Activated gamma-delta T cell (primary cell): ENCODE data around the gene ZNF207.
"Not testable (repeated sequence)": the region's sequence is repeated elsewhere in the genome, so short reads cannot be mapped to it uniquely, and the experiment has no call there.

Experiments
- DNase-seq: peaks from one replicate; lab custom pipeline; 2025; lab: John Stamatoyannopoulos, UW

ZNF207 gene

GRCh38 chr17:32335046-32335445 lies 14.9 kb upstream of the ZNF207 start:
- no peak for DNase-seq

GRCh38 chr17:32335687-32336086 lies 14.3 kb upstream of the ZNF207 start:
- DNase-seq = no peak

GRCh38 chr17:32341141-32341856 lies 8.7 kb upstream of the ZNF207 start:
- no peak for DNase-seq

DNA sequence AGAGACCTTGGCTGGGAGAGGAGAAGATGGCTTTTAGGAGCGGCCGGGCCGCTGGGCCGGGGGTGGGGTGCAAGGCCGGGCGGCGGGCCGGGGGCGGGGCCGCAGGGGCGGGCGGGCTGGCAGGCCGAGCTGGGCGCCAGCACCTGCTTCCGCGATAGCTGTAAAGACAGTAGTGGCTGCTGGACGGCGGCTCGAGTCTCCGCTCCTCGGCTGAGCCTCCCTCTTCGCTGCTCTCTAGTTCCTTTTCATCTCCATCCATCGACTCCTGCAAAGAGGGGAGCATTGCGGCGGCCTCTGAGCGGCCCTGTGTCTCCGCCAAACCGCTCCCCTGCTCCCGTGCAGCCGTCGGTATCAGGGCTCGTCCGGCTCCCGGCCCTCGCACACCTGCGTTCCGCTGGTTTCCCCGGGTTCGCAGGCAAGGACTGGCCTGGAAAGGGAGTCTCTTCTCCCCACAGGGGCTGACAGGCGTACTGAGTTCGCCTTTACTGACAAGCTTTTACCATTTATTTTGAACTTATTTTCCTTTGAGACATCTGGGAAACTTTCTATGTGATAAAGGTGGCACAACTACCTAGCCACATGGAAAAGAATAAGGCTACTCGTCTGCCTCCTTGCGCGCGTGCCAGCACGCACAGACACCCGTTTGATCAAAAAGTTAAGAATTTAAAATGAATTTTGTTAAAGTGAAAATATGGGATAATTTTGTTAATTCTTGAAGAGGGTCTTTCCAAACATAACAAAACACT lies 7.9 kb upstream of the ZNF207 start, which contains the start of gene C17orf75:
Gene C17orf75 (minus strand): TSS at position 317 of the 746 bp plus-strand sequence. CDS start 34 bp downstream, at position 283.
- DNase-seq = peak; percentile 55

DNA sequence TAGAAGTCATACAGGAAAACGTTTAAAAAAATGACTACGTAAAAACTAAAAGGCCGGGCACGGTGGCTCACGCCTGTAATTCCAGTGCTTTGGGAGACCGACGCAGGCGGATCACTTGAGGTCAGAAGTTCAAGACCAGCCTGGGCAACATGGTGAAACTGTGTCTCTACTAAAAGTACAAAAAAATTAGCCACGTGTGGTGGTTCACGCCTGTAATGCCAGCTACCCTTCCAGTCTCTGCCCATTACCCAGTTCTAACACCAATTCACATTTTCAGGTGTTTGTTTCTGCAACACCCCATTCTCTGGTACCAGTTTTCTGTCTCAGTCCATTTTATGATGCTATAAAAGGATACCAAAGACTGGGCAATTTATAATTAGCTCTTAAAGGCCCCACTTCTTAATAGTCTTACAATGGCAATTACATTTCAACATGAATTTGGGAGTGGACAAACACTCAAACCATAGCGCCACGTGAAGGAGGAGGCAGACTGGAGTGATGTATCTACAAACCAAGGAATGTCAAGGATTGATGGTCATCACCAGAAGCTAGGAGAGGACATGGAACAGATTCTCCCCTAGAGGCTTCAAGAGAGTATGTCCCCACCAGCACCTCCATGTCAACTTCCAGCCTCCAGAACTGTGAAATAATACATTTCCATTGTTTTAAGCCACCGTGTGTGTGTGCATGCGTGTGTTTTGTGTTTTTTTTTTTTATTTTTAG lies 7.2 kb upstream of the ZNF207 start:
- no peak for DNase-seq

- DNase-seq = no peak
These were observed 3.9 kb upstream of the ZNF207 start for GRCh38 chr17:32345951-32346600.

DNA sequence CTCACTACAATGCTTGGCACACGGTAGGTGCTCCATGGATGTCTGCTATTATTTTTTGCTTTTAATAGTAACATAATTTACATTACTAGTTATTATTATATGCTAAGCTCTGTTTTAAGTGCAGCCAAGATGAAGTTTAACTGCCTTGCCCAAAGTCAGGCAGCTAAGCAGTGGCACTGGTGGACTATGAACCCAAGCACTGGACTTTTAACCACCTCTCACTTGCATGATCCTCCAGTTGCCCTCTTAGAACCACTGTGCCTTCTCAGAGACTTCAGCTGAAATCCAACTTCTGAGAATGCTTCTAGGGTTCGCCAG lies 1.5 kb upstream of the ZNF207 start:
- no peak for DNase-seq

DNA sequence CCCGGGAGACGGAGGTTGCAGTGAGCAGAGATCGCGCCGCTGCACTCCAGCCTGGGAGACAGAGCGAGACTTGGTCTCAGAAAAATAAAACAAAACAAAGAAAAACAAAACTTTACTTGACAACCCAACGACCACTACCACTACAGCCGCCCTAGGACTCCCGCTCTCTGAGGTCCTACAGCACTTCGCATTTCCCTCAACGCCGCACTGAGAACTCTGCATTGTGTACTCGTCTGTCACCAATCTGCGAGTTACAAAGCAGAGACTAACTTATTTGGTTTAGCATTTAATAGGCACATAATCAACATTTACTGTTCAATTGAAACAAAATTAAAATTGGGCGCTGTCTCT lies 479 bp upstream of the ZNF207 start:
- DNase-seq = no peak

DNA sequence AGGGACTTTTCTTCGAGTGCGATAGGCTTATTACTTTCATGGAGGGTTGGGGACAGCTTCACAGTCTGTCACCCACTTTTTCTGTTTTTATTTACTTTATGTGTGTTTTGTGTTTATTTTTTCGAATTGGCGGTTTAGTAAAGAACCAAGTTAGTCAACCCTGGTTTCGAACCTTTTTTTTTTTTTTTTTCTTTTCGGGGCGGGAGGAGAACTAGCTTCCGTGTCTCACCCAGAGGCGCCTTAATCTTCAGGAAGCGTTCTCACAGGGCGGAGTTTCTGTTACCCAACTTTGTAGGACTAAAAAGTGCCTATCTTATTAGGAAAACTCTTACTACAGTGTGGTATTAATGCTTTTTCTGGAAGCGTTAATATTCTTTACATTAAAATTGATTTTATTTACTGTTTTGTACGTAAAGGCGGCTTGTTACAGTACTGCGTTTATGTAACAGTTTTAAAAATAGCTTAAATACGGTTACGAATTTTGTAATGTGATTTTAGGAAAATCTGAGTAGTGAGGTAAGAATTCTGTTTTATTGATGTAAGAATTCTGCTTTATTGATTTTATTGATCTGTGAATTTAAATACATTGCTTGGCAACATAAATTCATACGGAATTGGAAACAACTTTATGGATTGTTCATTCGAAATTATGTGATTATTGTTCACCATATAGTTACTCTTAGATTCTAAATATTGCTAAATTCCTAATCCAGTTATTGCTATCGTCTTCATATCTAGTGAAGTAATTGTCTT lies 885 bp downstream of the ZNF207 start:
- no peak for DNase-seq

DNA sequence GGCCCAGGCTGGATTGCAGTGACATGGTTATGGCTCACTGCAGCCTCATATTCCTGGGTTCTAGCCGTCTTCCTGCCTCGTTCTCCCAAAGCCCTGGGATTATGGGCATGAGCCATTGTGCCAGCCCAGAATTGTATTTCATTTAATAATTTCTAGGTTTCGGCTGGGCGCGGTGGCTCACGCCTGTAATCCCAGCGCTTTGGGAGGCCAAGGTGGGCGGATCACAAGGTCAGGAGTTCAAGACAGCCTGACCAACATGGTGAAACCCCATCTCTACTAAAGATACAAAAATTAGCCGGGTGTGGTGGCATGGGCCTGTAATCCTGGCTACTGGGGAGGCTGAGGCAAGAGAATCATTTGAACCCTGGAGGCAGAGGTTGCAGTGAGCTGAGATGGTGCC lies 2.8 kb downstream of the ZNF207 start:
- not testable (repeated sequence) for DNase-seq

DNA sequence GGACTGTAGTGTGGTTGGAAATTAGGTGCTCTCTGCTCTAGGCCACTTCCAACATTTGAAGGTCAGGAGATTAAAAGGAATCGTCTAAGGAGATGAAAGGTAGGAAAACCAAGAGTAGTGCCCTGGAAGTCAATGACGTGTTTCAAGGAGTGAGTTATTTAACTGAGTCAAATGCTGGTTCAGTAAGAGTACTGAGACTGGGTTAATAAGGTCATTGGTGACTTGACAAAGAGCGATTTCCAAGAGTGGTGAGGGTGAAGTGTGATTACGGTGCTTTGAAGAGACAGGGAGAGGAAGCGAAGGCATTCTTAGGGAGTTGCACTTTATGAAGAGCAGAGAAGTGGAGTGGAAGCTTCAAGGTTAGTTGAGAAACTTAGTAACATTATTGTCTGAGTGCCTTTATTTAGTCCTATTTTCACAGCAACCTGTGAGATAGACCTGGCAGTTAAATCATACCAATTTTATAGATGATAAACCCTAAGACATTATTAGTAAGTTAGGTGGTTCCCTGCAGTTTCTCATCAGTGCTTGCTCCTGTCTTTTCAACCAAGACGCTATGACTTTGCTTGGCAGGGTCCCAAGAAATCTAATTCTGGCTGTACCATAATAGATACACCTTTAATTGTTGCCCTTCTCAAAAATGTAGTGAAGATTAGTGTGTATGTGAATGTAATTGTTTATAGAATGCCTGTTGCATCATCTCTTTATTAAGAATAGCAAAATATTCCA lies 5.9 kb downstream of the ZNF207 start:
- DNase-seq = no peak

DNA sequence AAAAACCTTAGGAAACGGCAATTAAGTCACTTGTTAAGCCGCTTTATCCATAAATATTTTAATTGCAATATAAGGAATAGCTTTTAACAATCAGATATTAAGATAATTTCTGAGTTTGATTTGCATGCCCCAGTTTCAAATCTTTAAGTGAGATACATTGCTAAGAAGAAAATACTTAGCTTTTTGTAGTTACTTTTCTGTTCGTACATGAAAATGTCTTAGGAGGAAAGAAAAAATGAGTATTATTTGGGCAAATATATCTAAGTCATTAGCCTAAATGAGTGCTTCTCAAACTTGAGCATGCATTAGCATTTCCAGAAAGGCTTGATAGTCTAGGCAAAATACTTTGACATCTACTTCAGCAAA lies 6.4 kb downstream of the ZNF207 start:
- DNase-seq = no peak

DNA sequence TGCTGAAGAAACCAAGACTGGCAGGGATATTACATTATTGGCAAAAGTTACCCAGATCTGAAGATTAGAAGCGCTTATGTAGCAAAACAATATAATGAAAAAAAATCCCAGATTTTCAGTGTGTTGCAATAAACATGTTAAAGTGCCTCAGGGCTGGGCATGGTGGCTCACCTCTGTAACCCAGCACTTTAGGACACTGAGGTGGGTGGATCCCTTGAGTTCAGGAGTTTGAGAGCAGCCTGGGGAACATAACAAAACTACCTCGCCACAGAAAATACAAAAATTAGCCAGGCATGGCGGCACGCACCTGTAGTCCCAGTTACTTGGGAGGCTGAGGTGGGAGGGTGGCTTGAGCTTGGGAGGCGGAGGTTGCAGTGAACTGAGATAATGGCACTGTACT lies 6.8 kb downstream of the ZNF207 start:
- no peak for DNase-seq

DNA sequence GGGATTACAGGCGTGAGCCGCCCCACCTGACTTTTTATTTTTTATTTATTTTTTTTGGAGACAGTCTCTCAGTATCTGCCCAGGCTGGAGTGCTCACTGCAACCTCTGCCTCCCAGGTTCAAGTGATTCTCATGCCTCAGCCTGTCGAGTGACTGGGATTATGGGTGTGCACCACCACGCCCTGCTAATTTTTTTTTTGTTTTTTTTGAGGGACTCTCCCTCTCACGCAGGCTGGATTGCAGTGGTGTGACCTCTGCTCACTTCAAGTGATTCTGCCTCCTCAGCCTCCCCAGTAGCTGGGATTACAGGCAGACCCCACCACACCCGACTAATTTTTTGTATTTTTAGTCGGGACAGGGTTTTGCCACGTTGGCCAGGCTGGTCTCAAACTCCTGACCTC lies 7.7 kb downstream of the ZNF207 start:
- DNase-seq = no peak

GRCh38 chr17:32361270-32361669 lies 11.3 kb downstream of the ZNF207 start:
- no peak for DNase-seq

GRCh38 chr17:32370426-32370825 lies 20.5 kb downstream of the ZNF207 start:
- no peak for DNase-seq

DNA sequence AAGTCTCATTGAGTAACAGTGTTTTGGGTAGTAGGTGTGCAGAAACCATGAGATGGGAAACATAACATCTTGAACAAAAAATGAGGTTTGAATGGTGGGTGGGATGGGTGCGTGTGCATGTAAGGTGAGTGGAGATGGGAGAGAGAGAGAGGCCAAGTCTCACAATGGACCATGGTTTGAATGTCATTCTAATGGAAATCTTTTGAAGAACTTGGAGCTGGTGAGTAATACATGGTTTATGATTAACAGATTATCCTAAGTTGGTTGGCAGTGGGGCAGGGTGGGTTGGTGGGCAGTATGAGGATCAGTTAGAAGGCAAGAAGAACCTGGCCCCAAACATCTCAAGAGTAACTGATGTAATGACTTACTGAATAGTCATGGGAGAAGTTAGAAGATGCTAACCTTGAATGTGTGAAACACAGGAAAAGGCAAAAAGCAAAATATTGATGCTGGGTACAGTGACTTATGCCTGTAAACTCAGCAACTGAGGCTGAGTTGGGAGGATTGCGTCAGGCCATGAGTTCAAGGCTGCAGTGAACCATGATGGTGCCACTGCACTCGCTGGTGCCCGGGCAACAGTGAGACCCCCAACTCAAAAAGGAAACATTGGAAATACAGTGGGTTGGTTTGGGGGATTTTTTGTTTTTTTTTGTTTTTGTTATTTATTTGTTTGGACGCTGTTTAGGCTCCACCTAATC lies 32.7 kb downstream of the ZNF207 start:
- DNase-seq = no peak

DNA sequence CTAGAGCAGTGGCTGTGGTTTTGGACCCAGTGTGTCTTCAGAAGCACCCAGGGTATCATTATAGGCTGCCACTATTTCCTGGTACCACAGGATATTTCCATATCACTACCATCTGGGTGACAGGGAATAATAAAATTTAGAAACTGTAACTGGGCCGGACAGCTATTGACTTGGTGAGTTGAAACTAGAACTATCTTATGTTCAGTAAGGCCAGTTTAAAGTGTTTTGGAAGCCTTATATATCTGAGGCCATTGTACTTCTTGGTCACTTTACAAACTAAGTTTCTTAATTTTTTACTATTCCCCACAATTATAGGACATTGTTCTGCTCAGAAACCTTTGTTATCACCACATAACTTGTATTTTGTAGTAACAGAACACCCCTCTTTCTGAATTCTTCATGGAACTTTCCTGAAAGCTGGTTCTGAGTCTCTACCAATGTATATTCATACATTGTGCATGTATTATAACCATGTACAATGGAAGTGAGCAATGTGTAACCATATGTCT lies 34.0 kb downstream of the ZNF207 start:
- no peak for DNase-seq

DNA sequence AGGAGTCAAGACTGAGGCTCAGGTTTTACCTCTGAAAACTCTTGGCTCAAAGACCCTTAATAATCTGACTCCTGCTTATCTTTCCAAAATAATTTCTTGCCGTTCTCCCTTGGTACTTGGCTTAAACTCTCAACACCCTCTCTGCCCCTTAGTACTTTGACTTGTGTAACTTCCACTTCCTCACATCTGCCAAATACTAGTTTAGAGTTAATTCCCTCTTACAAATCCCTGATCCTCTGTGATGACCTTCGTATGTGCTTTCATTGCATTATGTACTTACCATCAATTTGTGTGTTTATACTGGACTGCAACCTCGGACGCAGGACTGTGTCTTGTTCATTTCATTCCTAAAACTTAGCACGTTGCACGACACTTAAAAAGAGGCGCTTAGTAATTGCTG lies 35.2 kb downstream of the ZNF207 start:
- no peak for DNase-seq

DNA sequence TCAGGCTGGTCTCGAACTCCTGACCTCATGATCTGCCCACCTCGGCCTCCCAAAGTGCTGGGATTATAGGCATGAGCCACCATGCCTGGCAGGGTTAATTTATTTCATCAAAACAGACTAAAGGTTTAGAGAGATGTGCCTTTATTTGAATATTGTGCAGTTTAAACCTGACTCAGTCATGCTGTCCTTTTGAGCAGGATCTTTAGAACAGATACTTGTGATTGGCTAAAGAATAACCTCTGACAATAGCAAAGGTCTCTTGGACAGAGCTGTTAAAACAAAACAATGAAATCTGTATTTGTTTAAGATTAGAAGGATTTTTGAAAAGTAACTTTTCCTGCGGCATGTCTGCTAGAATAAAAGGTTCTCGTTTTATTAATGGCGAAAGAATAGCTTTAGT lies 36.0 kb downstream of the ZNF207 start:
- no peak for DNase-seq
